ENCODE data around the gene ABAT.

DNA sequence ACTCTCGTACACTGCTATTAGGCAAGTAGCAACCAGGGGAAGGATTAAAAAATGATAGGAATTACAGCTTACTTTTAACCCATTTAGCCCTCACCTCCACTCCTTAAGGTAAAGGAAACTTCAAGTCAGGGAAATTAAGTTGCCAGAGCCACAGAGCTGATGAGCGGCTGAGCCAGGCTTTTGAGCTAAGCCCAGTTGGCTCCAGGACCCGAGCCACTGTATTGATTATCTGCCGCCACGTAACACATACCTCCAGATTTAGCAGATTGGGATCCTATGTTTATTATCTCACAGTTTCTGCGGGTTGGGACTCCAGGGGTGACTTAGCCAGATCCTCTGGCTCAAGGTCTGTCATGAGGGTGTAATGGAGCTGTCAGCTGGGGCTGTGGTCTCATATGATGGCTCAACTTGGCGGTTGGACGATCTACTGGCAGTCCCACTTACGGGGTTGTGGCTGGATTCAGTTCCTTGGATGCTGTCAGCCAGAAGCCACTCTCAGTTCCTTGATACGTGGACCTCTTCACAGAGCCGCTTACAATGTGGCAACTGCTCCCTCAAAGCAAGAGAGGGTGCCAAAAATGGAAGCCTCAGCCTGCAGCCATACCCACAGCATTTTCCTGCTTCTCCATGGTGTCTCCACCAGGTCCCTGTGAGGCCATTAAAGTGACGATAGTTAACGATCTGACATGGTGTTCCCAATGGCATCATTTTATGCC lies 65.7 kb downstream of the ABAT start:
- no peak for TF ChIP-seq POLR2AphosphoS5 (IDR thresholded peaks at IDR 0.05; ENCODE audit: low read depth, low read length)
- no peak for TF ChIP-seq REST (IDR thresholded peaks at IDR 0.05; ENCODE audit: insufficient read depth in 1 of 2, low read depth in 2 of 2, low read length in 2 of 2)
- no peak for TF ChIP-seq SIN3A (IDR thresholded peaks at IDR 0.05; ENCODE audit: borderline replicate concordance, insufficient read depth, low read length)

Data from PFSK-1 (cell line).